Hepatocyte (in vitro differentiated cells): ENCODE measurements around the gene ZDHHC18.

Experiments
- CTCF ChIP-seq: fragments of 200-600 bp; sonication (generic); IDR thresholded peaks from 2 replicates; pipeline ENCODE4 v1.5.1; 2016; ENCODE audit warnings: antibody characterized with exemption, mild to moderate bottlenecking; ENCODE audit not compliant: poor library complexity
- EZH2 ChIP-seq: fragments of 200-600 bp; sonication (generic); IDR thresholded peaks from 2 replicates; pipeline ENCODE4 v1.6.1; 2016; ENCODE audit warnings: antibody characterized with exemption, mild to moderate bottlenecking, borderline replicate concordance
- EZH2phosphoT487 ChIP-seq: fragments of 200-600 bp; sonication (generic); IDR thresholded peaks from one replicate; pipeline ENCODE4 v1.6.1; 2018; ENCODE audit warnings: antibody characterized with exemption, mild to moderate bottlenecking, low read depth, moderate library complexity; ENCODE audit not compliant: unreplicated experiment, severe bottlenecking

DNA sequence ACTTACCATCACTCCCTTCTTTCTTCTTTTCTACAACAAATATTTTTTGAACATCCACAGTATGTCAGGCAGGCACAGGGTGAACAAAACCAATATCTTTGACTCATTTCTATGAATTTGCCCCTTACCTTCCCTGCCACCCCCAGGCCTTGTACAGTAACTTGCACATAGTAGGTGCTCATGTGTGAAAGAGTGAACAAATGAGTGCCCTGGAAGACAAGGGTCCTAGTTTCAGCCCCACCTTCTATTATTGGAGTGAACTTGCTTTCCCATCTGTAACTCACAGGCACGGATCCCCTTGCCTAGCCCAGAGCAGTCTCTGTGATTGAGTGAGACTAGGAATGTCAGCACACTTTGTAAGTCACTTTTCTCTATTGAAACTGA, 12.8 kb downstream of the ZDHHC18 start:
- TF ChIP-seq CTCF (no peak), EZH2phosphoT487 (no peak), EZH2 (no peak)
